DND-41 (cell line): ENCODE data around the gene PSMC3IP.

ENCODE experiments used
- ATAC-seq: fragments of 200-7000 bp; cut with Tn5 transposase; 3 replicates; pipeline ENCODE4 v1.9.1; 2021; ENCODE audit warnings: low read depth; ENCODE audit not compliant: insufficient read depth
- DNase-seq: peaks from one replicate; pipeline ENCODE4 v3.0.0-alpha.2; 2020
- H2AFZ ChIP-seq: 2 replicates; pipeline ENCODE4 v1.6.0; 2012; ENCODE audit warnings: low read depth, low read length
- H3K27ac ChIP-seq: 2 replicates; pipeline ENCODE4 v1.5.1; 2012; ENCODE audit warnings: low read length, inconsistent platforms
- H3K27me3 ChIP-seq: fragments of 200-600 bp; sonication (generic); 2 replicates; pipeline ENCODE4 v1.6.0; 2012; ENCODE audit warnings: low read length, mild to moderate bottlenecking, inconsistent platforms; ENCODE audit not compliant: insufficient read depth, poor library complexity
- H3K36me3 ChIP-seq: 2 replicates; pipeline ENCODE4 v1.5.1; 2012; ENCODE audit warnings: low read length, inconsistent platforms; ENCODE audit not compliant: insufficient read depth
- H3K4me1 ChIP-seq: 2 replicates; pipeline ENCODE4 v1.5.1; 2012; ENCODE audit warnings: mild to moderate bottlenecking, low read length; ENCODE audit not compliant: insufficient read depth
- H3K4me2 ChIP-seq: 2 replicates; pipeline ENCODE4 v1.6.0; 2012; ENCODE audit warnings: mild to moderate bottlenecking, moderate library complexity, low read length, inconsistent platforms; ENCODE audit not compliant: insufficient read depth
- H3K4me3 ChIP-seq, 2 experiments: fragments of 200-600 bp in 1 of 2; shearing (Covaris generic) in 1 of 2; 2 replicates each; pipeline ENCODE4 v1.5.1; 2012 to 2016; ENCODE audit warnings: inconsistent platforms in 2 of 2, low read length in 2 of 2, mild to moderate bottlenecking in 2 of 2, low read depth in 1 of 2, moderate library complexity in 1 of 2
- H3K79me2 ChIP-seq: 2 replicates; pipeline ENCODE4 v1.6.0; 2012; ENCODE audit warnings: low read length, inconsistent platforms; ENCODE audit not compliant: insufficient read depth
- H3K9ac ChIP-seq: 2 replicates; pipeline ENCODE4 v1.6.0; 2012; ENCODE audit warnings: low read depth, mild to moderate bottlenecking, inconsistent platforms, low read length, moderate library complexity
- H3K9me3 ChIP-seq: 2 replicates; pipeline ENCODE4 v1.5.1; 2012; ENCODE audit warnings: low read length, moderate library complexity, mild to moderate bottlenecking, inconsistent platforms; ENCODE audit not compliant: insufficient read depth, severe bottlenecking
- H4K20me1 ChIP-seq: 2 replicates; pipeline ENCODE4 v1.6.0; 2012; ENCODE audit warnings: low read length; ENCODE audit not compliant: insufficient read depth
- EZH2 ChIP-seq: IDR thresholded peaks from 3 replicates; pipeline ENCODE4 v1.6.1; 2012; ENCODE audit warnings: borderline replicate concordance, low read depth, mild to moderate bottlenecking, moderate library complexity, low read length, inconsistent platforms; ENCODE audit not compliant: severe bottlenecking
- TF ChIP-seq, protein P1 (sequence below): IDR thresholded peaks from 2 replicates; pipeline ENCODE4 v1.5.1; 2012; ENCODE audit warnings: borderline replicate concordance, low read length, moderate library complexity, mild to moderate bottlenecking; ENCODE audit not compliant: poor library complexity, severe bottlenecking; ENCODE audit errors: extremely low read depth

The PSMC3IP gene

DNA sequence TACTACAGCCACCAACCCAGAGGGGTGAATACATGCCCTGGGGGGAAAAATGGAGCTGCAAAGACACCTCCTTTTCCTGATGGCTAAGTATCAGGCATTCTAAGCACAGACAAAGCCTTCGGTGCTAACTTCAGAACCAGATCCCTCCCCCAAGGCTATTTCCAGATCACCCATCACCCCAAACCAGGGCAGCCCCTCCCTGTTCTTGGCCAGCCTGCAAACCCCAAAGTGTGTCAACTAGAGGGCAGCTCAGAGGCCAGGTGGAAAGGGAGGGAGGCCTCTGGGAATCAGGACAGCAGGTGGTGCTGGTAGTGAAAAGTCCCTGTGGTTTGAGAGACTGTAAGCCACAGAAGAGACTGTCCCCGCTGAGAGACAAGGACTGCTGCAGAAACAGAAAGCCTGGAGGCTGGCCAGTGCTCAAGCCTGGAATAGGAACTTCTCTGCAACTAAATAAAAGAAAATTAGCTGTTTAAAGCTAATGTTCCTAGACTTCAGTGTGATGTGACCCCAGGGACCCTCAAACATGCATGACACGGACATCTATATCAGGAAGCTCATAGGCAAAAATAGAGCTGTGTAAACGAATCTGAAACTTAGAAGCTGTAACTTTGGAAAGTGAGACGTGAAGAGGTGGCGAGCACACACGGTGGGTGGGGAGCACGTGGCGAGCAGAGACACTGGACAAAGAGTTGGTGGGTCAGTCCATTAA lies 41.1 kb upstream of the PSMC3IP start:
- H3K4me3 ChIP-seq = no peak overlapping the region
- no peak overlapping the region for H2AFZ ChIP-seq
- H4K20me1 ChIP-seq = no peaks in the 10 kb centered on the region
- no peaks in the 10 kb centered on the region for H3K27me3 ChIP-seq
- ATAC-seq (peak; percentile 56; the same call in 2 of the 3 replicates), DNase-seq (no peak)
- no peaks in the 10 kb centered on the region for H3K4me1 ChIP-seq
- H3K9me3 ChIP-seq = no peaks in the 10 kb centered on the region
- no peak overlapping the region for H3K9ac ChIP-seq
- H3K36me3 ChIP-seq = peaks cover 24% of the 10 kb centered on the region
- TF ChIP-seq EZH2 = no peak
- TF ChIP-seq, protein P1, sequence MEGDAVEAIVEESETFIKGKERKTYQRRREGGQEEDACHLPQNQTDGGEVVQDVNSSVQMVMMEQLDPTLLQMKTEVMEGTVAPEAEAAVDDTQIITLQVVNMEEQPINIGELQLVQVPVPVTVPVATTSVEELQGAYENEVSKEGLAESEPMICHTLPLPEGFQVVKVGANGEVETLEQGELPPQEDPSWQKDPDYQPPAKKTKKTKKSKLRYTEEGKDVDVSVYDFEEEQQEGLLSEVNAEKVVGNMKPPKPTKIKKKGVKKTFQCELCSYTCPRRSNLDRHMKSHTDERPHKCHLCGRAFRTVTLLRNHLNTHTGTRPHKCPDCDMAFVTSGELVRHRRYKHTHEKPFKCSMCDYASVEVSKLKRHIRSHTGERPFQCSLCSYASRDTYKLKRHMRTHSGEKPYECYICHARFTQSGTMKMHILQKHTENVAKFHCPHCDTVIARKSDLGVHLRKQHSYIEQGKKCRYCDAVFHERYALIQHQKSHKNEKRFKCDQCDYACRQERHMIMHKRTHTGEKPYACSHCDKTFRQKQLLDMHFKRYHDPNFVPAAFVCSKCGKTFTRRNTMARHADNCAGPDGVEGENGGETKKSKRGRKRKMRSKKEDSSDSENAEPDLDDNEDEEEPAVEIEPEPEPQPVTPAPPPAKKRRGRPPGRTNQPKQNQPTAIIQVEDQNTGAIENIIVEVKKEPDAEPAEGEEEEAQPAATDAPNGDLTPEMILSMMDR = peak; percentile 12
- no peaks in the 10 kb centered on the region for H3K79me2 ChIP-seq
- no peak overlapping the region for H3K4me2 ChIP-seq
- no peak overlapping the region for H3K27ac ChIP-seq

DNA sequence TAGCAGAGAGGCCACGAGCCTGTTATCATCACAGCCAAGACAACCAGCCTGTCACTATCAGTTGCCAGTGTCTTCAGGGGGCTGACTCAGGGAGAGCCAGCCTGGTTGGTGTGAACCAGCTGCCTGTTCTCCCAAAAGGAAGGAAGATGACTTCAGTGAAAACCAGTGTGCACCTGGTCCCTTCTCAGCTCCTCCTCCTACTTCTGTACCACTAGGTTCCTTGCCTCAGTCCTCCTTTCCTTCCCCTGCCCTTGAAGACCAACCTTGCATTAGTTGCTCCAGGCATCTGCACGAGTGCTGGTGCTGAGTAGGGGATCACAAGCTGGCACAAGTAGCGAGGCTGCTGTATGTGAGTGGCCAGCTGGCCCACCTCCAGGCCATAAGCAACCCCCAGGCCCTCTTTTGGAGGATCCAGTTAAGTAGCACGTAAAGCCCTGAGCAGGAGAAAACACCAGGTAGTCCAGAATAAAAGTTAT lies 40.5 kb upstream of the PSMC3IP start:
- Histone ChIP-seq H3K4me1 (no peaks in the 10 kb centered on the region), H2AFZ (no peak overlapping the region), H3K9ac (no peak overlapping the region), H4K20me1 (no peaks in the 10 kb centered on the region), H3K27me3 (no peaks in the 10 kb centered on the region), H3K4me2 (no peak overlapping the region), H3K4me3 (no peak overlapping the region), H3K79me2 (no peaks in the 10 kb centered on the region), H3K36me3 (peaks cover 29% of the 10 kb centered on the region), H3K9me3 (no peaks in the 10 kb centered on the region), H3K27ac (no peak overlapping the region)
- no peak for DNase-seq
- peak; percentile 52 for ATAC-seq
- TF ChIP-seq, protein P1 = no peak
- no peak for TF ChIP-seq EZH2

DNA sequence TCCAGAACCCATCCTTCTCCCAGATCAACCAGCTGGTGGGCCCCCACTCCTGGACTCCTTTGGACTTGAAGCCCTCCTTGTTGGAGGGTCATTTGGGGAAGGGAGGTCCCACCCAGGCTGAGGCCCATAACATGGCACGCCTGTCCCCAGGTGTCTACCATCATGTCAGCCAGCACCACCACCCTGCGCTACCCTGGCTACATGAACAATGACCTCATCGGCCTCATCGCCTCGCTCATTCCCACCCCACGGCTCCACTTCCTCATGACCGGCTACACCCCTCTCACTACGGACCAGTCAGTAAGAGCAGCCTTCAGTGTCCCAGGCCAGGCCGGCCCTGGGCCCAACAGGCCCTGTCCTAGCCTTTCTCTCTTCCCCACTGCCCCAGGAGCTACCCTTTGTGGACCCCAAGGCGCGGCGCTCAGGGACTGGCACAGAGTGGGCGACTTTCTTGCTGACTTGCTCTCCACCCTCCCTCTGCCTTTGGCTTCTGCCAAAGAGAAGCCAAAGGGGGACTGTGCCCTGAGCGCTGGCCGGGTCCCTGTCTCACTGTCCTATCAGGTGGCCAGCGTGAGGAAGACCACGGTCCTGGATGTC lies 36.3 kb upstream of the PSMC3IP start:
- TF ChIP-seq, protein P1 = no peak
- TF ChIP-seq EZH2 = no peak
- Histone ChIP-seq H3K4me3 (no peak overlapping the region), H3K79me2 (peaks cover 15% of the 10 kb centered on the region), H3K4me2 (no peak overlapping the region), H4K20me1 (no peaks in the 10 kb centered on the region; the same call in 1 of the 2 replicates), H2AFZ (no peak overlapping the region), H3K9ac (no peak overlapping the region), H3K27ac (no peak overlapping the region), H3K27me3 (no peaks in the 10 kb centered on the region), H3K9me3 (no peaks in the 10 kb centered on the region), H3K36me3 (peaks cover 47% of the 10 kb centered on the region), H3K4me1 (peaks cover 7% of the 10 kb centered on the region)
- DNase-seq (no peak), ATAC-seq (no peak)
